HCT116 (cell line): ENCODE measurements around the gene MBD5. TPM values are rescaled to one million over a fixed set of nuclear protein-coding genes. Genes with fewer than 3 reads are reported as not detected.
A peak's percentile ranks its signal among the peaks of the same experiment; 100 is the strongest.

Source experiments
- ATAC-seq: fragments of 200-7000 bp; cut with Tn5 transposase; 2 replicates; pipeline ENCODE4 v1.9.1; 2020; ENCODE audit warnings: mild to moderate bottlenecking, moderate library complexity
- BruUV-seq: library from RNA; stranded (reverse); fragments of 400-500 nt; replicated peaks from 2 replicates; lab custom pipeline; 2021; lab: Mats Ljungman, UMichigan
- CTCF ChIA-PET: fragments of 300-600 bp; sonication (Branson Sonifier 250); formaldehyde crosslinking; loops from one replicate; lab custom pipeline; 2021; ENCODE audit warnings: antibody characterized with exemption; lab: Charles Lee
- POLR2A ChIA-PET: fragments of 300-600, 350-600 bp; sonication (Branson Sonifier 250); formaldehyde crosslinking; loops from one replicate; lab custom pipeline; 2021; ENCODE audit warnings: antibody characterized with exemption; lab: Charles Lee
- RAD21 ChIA-PET, 2 experiments: fragments of 300-600 bp; sonication (Branson Sonifier 250); formaldehyde crosslinking; loops; one replicate each; lab custom pipeline; 2023; ENCODE audit warnings: low total read pairs in 2 of 2; ENCODE audit not compliant: uncharacterized antibody in 2 of 2, unreplicated experiment in 2 of 2, low non-redundant PET in 1 of 2; lab: Charles Lee
- DNase-seq: peaks from one replicate; pipeline ENCODE4 v3.0.0-alpha.2; 2010; ENCODE audit warnings: low read depth, low spot score
- H2AFZ ChIP-seq: fragments of 200-600 bp; shearing (Covaris generic), sonication (generic); 2 replicates; pipeline ENCODE4 v1.6.1; 2017; ENCODE audit warnings: low read depth, mixed run types, mixed read lengths, antibody characterized with exemption, low read length; ENCODE audit not compliant: poor library complexity, severe bottlenecking
- H3K27ac ChIP-seq: 2 replicates; pipeline ENCODE4 v1.5.1; 2012; ENCODE audit warnings: low read depth, low read length
- H3K27me3 ChIP-seq: fragments of 200-600 bp; sonication (generic); 2 replicates; pipeline ENCODE4 v1.6.1; 2016; ENCODE audit warnings: mixed run types, low read length, mixed read lengths; ENCODE audit not compliant: insufficient read depth
- H3K36me3 ChIP-seq, 2 experiments: fragments of 200-500 bp in 1 of 2; fragments of 200-600 bp in 1 of 2; sonication (Bioruptor generic) in 1 of 2; sonication (generic) in 1 of 2; 2 replicates each; pipeline versions ENCODE4 v1.5.1 to v1.6.1; 2014 to 2016; ENCODE audit warnings: low read length in 2 of 2, inconsistent platforms in 1 of 2, mixed read lengths in 1 of 2, mixed run types in 1 of 2; ENCODE audit not compliant: insufficient read depth in 2 of 2, control insufficient read depth in 1 of 2
- H3K4me1 ChIP-seq, 2 experiments: fragments of 200-600 bp in 1 of 2; sonication (generic) in 1 of 2; 2 replicates each; pipeline versions ENCODE4 v1.5.1 to v1.6.1; 2012 to 2017; ENCODE audit warnings: low read length in 2 of 2, inconsistent platforms in 1 of 2, mild to moderate bottlenecking in 1 of 2, mixed read lengths in 1 of 2, mixed run types in 1 of 2, moderate library complexity in 1 of 2; ENCODE audit not compliant: insufficient read depth in 2 of 2, control insufficient read depth in 1 of 2
- H3K4me2 ChIP-seq: fragments of 200-600 bp; sonication (generic); 2 replicates; pipeline ENCODE4 v1.6.1; 2017; ENCODE audit warnings: mixed run types, low read length, mixed read lengths
- H3K4me3 ChIP-seq, 2 experiments: fragments of 200-600 bp in 1 of 2; sonication (generic) in 1 of 2; replicated peaks in 1 of 2; 2 replicates each; pipeline ENCODE4 v1.5.1; 2011 to 2016; ENCODE audit warnings: low read length in 2 of 2, control low read depth in 1 of 2, low read depth in 1 of 2, mild to moderate bottlenecking in 1 of 2, mixed read lengths in 1 of 2, mixed run types in 1 of 2
- H3K79me2 ChIP-seq: fragments of 200-600 bp; sonication (generic); 2 replicates; pipeline ENCODE4 v1.6.1; 2017; ENCODE audit warnings: mild to moderate bottlenecking, mixed run types, low read length, moderate library complexity, mixed read lengths; ENCODE audit not compliant: insufficient read depth
- H3K9ac ChIP-seq: fragments of 200-600 bp; sonication (generic); 2 replicates; pipeline ENCODE4 v1.6.1; 2016; ENCODE audit warnings: low read length, mixed read lengths
- H3K9me2 ChIP-seq: fragments of 200-600 bp; sonication (generic), shearing (Covaris generic); 2 replicates; pipeline ENCODE4 v1.6.1; 2017; ENCODE audit warnings: mixed run types, mild to moderate bottlenecking, moderate library complexity; ENCODE audit not compliant: insufficient read depth
- H3K9me3 ChIP-seq, 2 experiments: fragments of 200-500 bp in 1 of 2; fragments of 200-600 bp in 1 of 2; sonication (Bioruptor generic) in 1 of 2; sonication (generic) in 1 of 2; 2 replicates each; pipeline ENCODE4 v1.6.1; 2014 to 2017; ENCODE audit warnings: low read length in 2 of 2, mixed read lengths in 2 of 2, inconsistent platforms in 1 of 2, low read depth in 1 of 2, mild to moderate bottlenecking in 1 of 2, mixed run types in 1 of 2, moderate library complexity in 1 of 2; ENCODE audit not compliant: control insufficient read depth in 1 of 2, insufficient read depth in 1 of 2
- H4K20me1 ChIP-seq: fragments of 200-600 bp; sonication (generic), shearing (Covaris generic); 2 replicates; pipeline ENCODE4 v1.6.1; 2017; ENCODE audit warnings: mixed run types, mild to moderate bottlenecking, moderate library complexity; ENCODE audit not compliant: insufficient read depth
- ATF3 ChIP-seq: IDR thresholded peaks from 2 replicates; pipeline ENCODE4 v1.6.1; 2012
- CEBPB ChIP-seq: IDR thresholded peaks from 2 replicates; pipeline ENCODE4 v1.6.1; 2012; ENCODE audit warnings: low read depth
- CTCF ChIP-seq, 3 experiments: fragments of 200-600 bp in 1 of 3; sonication (generic) in 1 of 3; IDR thresholded peaks in 2 of 3; conservative IDR thresholded peaks in 1 of 3; 2 replicates each; pipeline ENCODE4 v1.5.1; 2012 to 2017; ENCODE audit warnings: low read depth in 2 of 3, low read length in 2 of 3, antibody characterized with exemption in 1 of 3, borderline replicate concordance in 1 of 3, control low read depth in 1 of 3, mild to moderate bottlenecking in 1 of 3, mixed read lengths in 1 of 3, mixed run types in 1 of 3, moderate library complexity in 1 of 3; ENCODE audit not compliant: insufficient read depth in 1 of 3
- EGR1 ChIP-seq: IDR thresholded peaks from 2 replicates; pipeline ENCODE4 v1.6.1; 2012; ENCODE audit warnings: low read depth
- EZH2 ChIP-seq: fragments of 200-600 bp; sonication (generic); IDR thresholded peaks from 2 replicates; pipeline ENCODE4 v1.6.1; 2017; ENCODE audit warnings: antibody characterized with exemption, mixed run types
- POLR2A ChIP-seq: IDR thresholded peaks from 2 replicates; pipeline ENCODE4 v1.7.0; 2011; ENCODE audit warnings: borderline replicate concordance; ENCODE audit not compliant: insufficient read depth, insufficient read length; ENCODE audit errors: extremely low read depth
- POLR2AphosphoS5 ChIP-seq: IDR thresholded peaks from 2 replicates; pipeline ENCODE4 v1.6.1; 2011; ENCODE audit warnings: mild to moderate bottlenecking, low read depth, low read length, moderate library complexity
- SP1 ChIP-seq: IDR thresholded peaks from 2 replicates; pipeline ENCODE4 v1.6.1; 2012; ENCODE audit warnings: low read depth
- YY1 ChIP-seq: IDR thresholded peaks from 2 replicates; pipeline ENCODE4 v1.6.1; 2011; ENCODE audit warnings: low read length, low read depth, moderate library complexity, mild to moderate bottlenecking; ENCODE audit not compliant: insufficient replicate concordance; ENCODE audit errors: extremely low read depth
- ZFX ChIP-seq: fragments of 450-650 bp; IDR thresholded peaks from 2 replicates; pipeline ENCODE4 v1.6.1; 2017
- intact Hi-C: fragments of 100-400 bp; cut with micrococcal nuclease; formaldehyde crosslinking; loops from 2 replicates; pipeline ENCODE4 v1.10.0; 2022
- total RNA-seq: library from RNA; stranded (reverse); gene quantifications from one replicate; pipeline ENCODE4 v1.2.1, GENCODE V29; 2021; ENCODE audit not compliant: unreplicated experiment

The MBD5 gene
- total RNA-seq, 1 experiment from 2014 or later: 20.5 TPM

GRCh38 chr2:148020111-148021058, 506 bp upstream of the MBD5 start, which contains the start of gene ORC4 (continued):
- TF ChIP-seq CTCF (IDR thresholded peaks at IDR 0.05 in 2 of 3, conservative IDR thresholded peaks at IDR 0.05 in 1 of 3; ENCODE audit: borderline replicate concordance in 1 of 3, insufficient read depth in 1 of 3, low read depth in 2 of 3, low read length in 2 of 3) (peak; percentile 28 to 56 (median 48); a peak in 5 of 6 replicates), POLR2A (peak; percentile 73), ZFX (peak; percentile 94), CEBPB (no peak), POLR2AphosphoS5 (peak; percentile 91)
- TF ChIP-seq, all 23 proteins: peak for 13

- BruUV-seq: no TSS peak
These were observed 995 bp downstream of the MBD5 start for GRCh38 chr2:148021886-148022285.

More at GRCh38 chr2:148021886-148022285, 995 bp downstream of the MBD5 start:
- peaks cover 93% of the 10 kb centered on the region for H3K79me2 ChIP-seq
- H2AFZ ChIP-seq: no peak overlapping the region
- H4K20me1 ChIP-seq: no peaks in the 10 kb centered on the region
- peak overlapping the region; percentile 76 for H3K9ac ChIP-seq
- no peaks in the 10 kb centered on the region for H3K36me3 ChIP-seq
- ChIA-PET POLR2A (no interaction called here), RAD21 (no interaction called here), CTCF (no interaction called here)
- no peaks in the 10 kb centered on the region for H3K27me3 ChIP-seq
- DNase-seq: no peak
- no peaks in the 10 kb centered on the region for H3K9me3 ChIP-seq
- no peaks in the 10 kb centered on the region for H3K9me2 ChIP-seq
- H3K4me1 ChIP-seq: peaks cover 6 to 16% of the 10 kb centered on the region in 2 experiments; a peak in 3 of 4 replicates
- peak overlapping the region; percentile 71 to 79 for H3K4me3 ChIP-seq
- intact Hi-C loops: no loop called here
- TF ChIP-seq EZH2 (no peak), CEBPB (no peak), EGR1 (no peak), POLR2AphosphoS5 (no peak), ATF3 (no peak), YY1 (no peak), SP1 (no peak)
- TF ChIP-seq, all 23 proteins: peak for 0
- H3K4me2 ChIP-seq: peak overlapping the region; percentile 72
- H3K27ac ChIP-seq: no peak overlapping the region
- no peak for ATAC-seq
